GM23338 (cell line): ENCODE results near the gene SAMHD1.

ENCODE experiments used
- EZH2 ChIP-seq: fragments of 200-600 bp; sonication (generic); IDR thresholded peaks from one replicate; pipeline ENCODE4 v1.8.0; 2017; ENCODE audit warnings: antibody characterized with exemption, mild to moderate bottlenecking, low read depth; ENCODE audit not compliant: unreplicated experiment
- EZH2phosphoT487 ChIP-seq: fragments of 200-600 bp; sonication (generic); IDR thresholded peaks from one replicate; pipeline ENCODE4 v1.8.1; 2018; ENCODE audit warnings: antibody characterized with exemption; ENCODE audit not compliant: unreplicated experiment
- POLR2AphosphoS5 ChIP-seq: IDR thresholded peaks from 2 replicates; pipeline ENCODE4 v1.6.1; 2016; ENCODE audit warnings: antibody characterized with exemption, low read depth
- TF ChIP-seq, protein P1 (sequence below), 2 experiments: fragments of 200-600 bp in 1 of 2; sonication (generic) in 1 of 2; conservative IDR thresholded peaks; 2 replicates each; pipeline versions ENCODE4 v1.5.1 to v1.6.1; 2016 to 2017; ENCODE audit warnings: antibody characterized with exemption in 2 of 2, low read depth in 2 of 2, mild to moderate bottlenecking in 2 of 2, moderate library complexity in 1 of 2

DNA sequence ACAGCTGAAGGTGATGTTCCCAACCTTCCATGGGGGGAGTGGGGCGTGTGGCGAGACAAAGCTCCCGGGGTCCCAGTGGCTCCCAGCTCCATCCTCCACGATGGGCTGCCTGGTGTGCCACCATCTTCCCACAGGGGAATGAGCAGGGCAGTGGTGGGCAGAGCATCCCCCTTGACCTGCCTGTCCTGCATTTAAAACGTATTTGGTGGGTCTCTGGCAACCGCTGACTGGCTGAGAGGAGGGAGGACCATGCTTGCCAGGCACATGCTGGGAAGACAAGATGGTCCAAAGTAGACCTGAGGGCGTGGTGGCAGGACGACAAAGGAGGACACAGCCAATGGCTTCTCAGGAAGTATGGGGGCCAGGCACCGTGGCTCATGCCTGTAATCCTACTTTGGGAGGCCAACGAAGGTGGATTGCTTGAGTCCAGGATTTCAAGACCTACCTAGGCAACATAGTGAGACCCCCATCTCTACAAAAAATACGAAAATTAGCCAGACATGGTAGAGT lies 70.7 kb downstream of the SAMHD1 start:
- TF ChIP-seq, protein P1, sequence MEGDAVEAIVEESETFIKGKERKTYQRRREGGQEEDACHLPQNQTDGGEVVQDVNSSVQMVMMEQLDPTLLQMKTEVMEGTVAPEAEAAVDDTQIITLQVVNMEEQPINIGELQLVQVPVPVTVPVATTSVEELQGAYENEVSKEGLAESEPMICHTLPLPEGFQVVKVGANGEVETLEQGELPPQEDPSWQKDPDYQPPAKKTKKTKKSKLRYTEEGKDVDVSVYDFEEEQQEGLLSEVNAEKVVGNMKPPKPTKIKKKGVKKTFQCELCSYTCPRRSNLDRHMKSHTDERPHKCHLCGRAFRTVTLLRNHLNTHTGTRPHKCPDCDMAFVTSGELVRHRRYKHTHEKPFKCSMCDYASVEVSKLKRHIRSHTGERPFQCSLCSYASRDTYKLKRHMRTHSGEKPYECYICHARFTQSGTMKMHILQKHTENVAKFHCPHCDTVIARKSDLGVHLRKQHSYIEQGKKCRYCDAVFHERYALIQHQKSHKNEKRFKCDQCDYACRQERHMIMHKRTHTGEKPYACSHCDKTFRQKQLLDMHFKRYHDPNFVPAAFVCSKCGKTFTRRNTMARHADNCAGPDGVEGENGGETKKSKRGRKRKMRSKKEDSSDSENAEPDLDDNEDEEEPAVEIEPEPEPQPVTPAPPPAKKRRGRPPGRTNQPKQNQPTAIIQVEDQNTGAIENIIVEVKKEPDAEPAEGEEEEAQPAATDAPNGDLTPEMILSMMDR (conservative IDR thresholded peaks at IDR 0.05; ENCODE audit: low read depth in 2 of 2), result no peak
- TF ChIP-seq EZH2, result no peak
- TF ChIP-seq POLR2AphosphoS5, result no peak
- no peak for TF ChIP-seq EZH2phosphoT487
